GM12878 (cell line): ENCODE data around the gene RHEBL1. TPM values are rescaled to one million over a fixed set of nuclear protein-coding genes. Genes with fewer than 3 reads are reported as not detected.

Source experiments
- ATAC-seq: fragments of 200-7000 bp; cut with Tn5 transposase; 3 replicates; pipeline ENCODE4 v1.9.1; 2020; ENCODE audit warnings: mild to moderate bottlenecking, moderate library complexity
- BruUV-seq: library from RNA; stranded (reverse); fragments of 400-500 nt; replicated peaks from 2 replicates; lab custom pipeline; 2021; lab: Mats Ljungman, UMichigan
- CTCF ChIA-PET: fragments of 300-600 bp; sonication (Branson Sonifier 250); formaldehyde crosslinking; extraction: SDS; loops from one replicate; lab custom pipeline; 2021; ENCODE audit warnings: inconsistent platforms; lab: Yijun Ruan, JAX
- POLR2A ChIA-PET: fragments of 350-600 bp; formaldehyde crosslinking; extraction: SDS; loops from one replicate; lab custom pipeline; 2021; ENCODE audit warnings: inconsistent platforms; lab: Charles Lee
- RAD21 ChIA-PET: fragments of 300-600 bp; sonication (Branson Sonifier 250); formaldehyde crosslinking; loops from one replicate; lab custom pipeline; 2023; ENCODE audit warnings: antibody characterized with exemption; ENCODE audit not compliant: unreplicated experiment; lab: Charles Lee
- SMC1A ChIA-PET: fragments of 300-600 bp; sonication (Branson Sonifier 250); formaldehyde crosslinking; loops from one replicate; lab custom pipeline; 2023; ENCODE audit not compliant: unreplicated experiment, uncharacterized antibody; lab: Charles Lee
- DNase-seq: peaks from one replicate; pipeline ENCODE4 v3.0.0-alpha.2; 2011; ENCODE audit warnings: low read depth, low spot score
- FAIRE-seq: peaks from 3 replicates; lab custom pipeline; 2011; peaks lifted over from hg19 to GRCh38; lab: Jason Lieb, UNC
- H2AFZ ChIP-seq: 2 replicates; pipeline ENCODE4 v1.6.0; 2011; ENCODE audit warnings: low read depth, low read length, control low read depth; ENCODE audit not compliant: control insufficient read depth
- H3K27ac ChIP-seq: 2 replicates; pipeline ENCODE4 v1.5.1; 2011; ENCODE audit warnings: control low read depth; ENCODE audit not compliant: control insufficient read depth, insufficient read depth
- H3K27me3 ChIP-seq, 2 experiments: replicated peaks in 1 of 2; 2 replicates each; pipeline versions ENCODE4 v1.6.0 to v1.6.1; 2011; ENCODE audit warnings: low read length in 1 of 2; ENCODE audit not compliant: control insufficient read depth in 2 of 2, insufficient read depth in 2 of 2
- H3K36me3 ChIP-seq, 2 experiments: 2 replicates each; pipeline ENCODE4 v1.5.1; 2011; ENCODE audit warnings: low read length in 1 of 2; ENCODE audit not compliant: control insufficient read depth in 2 of 2, insufficient read depth in 2 of 2
- H3K4me1 ChIP-seq: 2 replicates; pipeline ENCODE4 v1.6.1; 2011; ENCODE audit warnings: mild to moderate bottlenecking, low read length, moderate library complexity, mixed read lengths; ENCODE audit not compliant: control insufficient read depth, insufficient read depth
- H3K4me2 ChIP-seq: 2 replicates; pipeline ENCODE4 v1.6.0; 2011; ENCODE audit warnings: control low read depth; ENCODE audit not compliant: control insufficient read depth, insufficient read depth
- H3K4me3 ChIP-seq: fragments of 200-600 bp; sonication (generic); 2 replicates; pipeline ENCODE4 v1.5.1; 2016
- H3K79me2 ChIP-seq: 2 replicates; pipeline ENCODE4 v1.6.0; 2011; ENCODE audit warnings: low read length; ENCODE audit not compliant: control insufficient read depth, insufficient read depth
- H3K9ac ChIP-seq: 2 replicates; pipeline ENCODE4 v1.8.0; 2011; ENCODE audit warnings: low read length, control low read depth, mixed read lengths; ENCODE audit not compliant: control insufficient read depth, insufficient read depth
- H3K9me3 ChIP-seq: replicated peaks from 3 replicates; pipeline ENCODE4 v1.5.1; 2011; ENCODE audit warnings: mild to moderate bottlenecking, low read length; ENCODE audit not compliant: control insufficient read depth, insufficient read depth
- H4K20me1 ChIP-seq: 2 replicates; pipeline ENCODE4 v1.6.0; 2011; ENCODE audit not compliant: control insufficient read depth, insufficient read depth
- ATF7 ChIP-seq: fragments of 450-650 bp; IDR thresholded peaks from 2 replicates; pipeline ENCODE4 v1.6.1; 2016; ENCODE audit warnings: low read depth, mild to moderate bottlenecking
- BCL3 ChIP-seq: IDR thresholded peaks from 2 replicates; pipeline ENCODE4 v1.6.1; 2011; ENCODE audit warnings: borderline replicate concordance, low read depth, mild to moderate bottlenecking, moderate library complexity, low read length; ENCODE audit not compliant: insufficient read depth, poor library complexity, severe bottlenecking
- ESRRA ChIP-seq: IDR thresholded peaks from 2 replicates; pipeline ENCODE4 v1.6.1; 2012; ENCODE audit warnings: mild to moderate bottlenecking, low read length, improper control_type of control experiment
- IRF3 ChIP-seq: fragments of 450-650 bp; IDR thresholded peaks from 2 replicates; pipeline ENCODE4 v1.6.1; 2014; ENCODE audit warnings: mild to moderate bottlenecking
- JUNB ChIP-seq: IDR thresholded peaks from 2 replicates; pipeline ENCODE4 v1.6.1; 2016; ENCODE audit warnings: antibody characterized with exemption, mild to moderate bottlenecking
- LARP7 ChIP-seq: fragments of 450-650 bp; IDR thresholded peaks from 2 replicates; pipeline ENCODE4 v1.6.1; 2017; ENCODE audit warnings: mild to moderate bottlenecking
- NFYA ChIP-seq: IDR thresholded peaks from 2 replicates; pipeline ENCODE4 v1.6.1; 2011; ENCODE audit warnings: low read depth, mild to moderate bottlenecking, low read length, improper control_type of control experiment, borderline replicate concordance
- PAX5 ChIP-seq: IDR thresholded peaks from 2 replicates; pipeline ENCODE4 v1.6.1; 2011; ENCODE audit warnings: low read depth, low read length, borderline replicate concordance
- POU2F2 ChIP-seq: IDR thresholded peaks from 3 replicates; pipeline ENCODE4 v1.6.1; 2011; ENCODE audit warnings: low read depth, mild to moderate bottlenecking, low read length, borderline replicate concordance
- SPI1 ChIP-seq: IDR thresholded peaks from 2 replicates; pipeline ENCODE4 v1.6.1; 2011; ENCODE audit warnings: low read depth, mild to moderate bottlenecking, low read length, moderate library complexity, borderline replicate concordance; ENCODE audit not compliant: insufficient read depth
- TARDBP ChIP-seq: IDR thresholded peaks from 2 replicates; pipeline ENCODE4 v1.6.1; 2016; ENCODE audit warnings: borderline replicate concordance
- ZBTB11 ChIP-seq: fragments of 450-650 bp; formaldehyde crosslinking; IDR thresholded peaks from 2 replicates; pipeline ENCODE4 v1.5.0; 2022; ENCODE audit warnings: mild to moderate bottlenecking, missing genetic modification characterization
- WGBS: methylation state at CpG from one replicate; pipeline ENCODE4 v1.1.6; 2016; ENCODE audit warnings: low lambda C conversion rate; ENCODE audit not compliant: insufficient replicate concordance, insufficient coverage; ENCODE audit errors: missing lambda C conversion rate; 5-methylcytosine and 5-hydroxymethylcytosine counted together
- in situ Hi-C: fragments of 300-500 bp; cut with MboI; formaldehyde crosslinking; loops from 9 replicates; pipeline ENCODE4 v1.14.3; 2018; ENCODE audit warnings: mixed read lengths
- intact Hi-C: fragments of 100-400 bp; cut with micrococcal nuclease; formaldehyde crosslinking; loops from one replicate; pipeline ENCODE4 v1.14.2; 2022; ENCODE audit not compliant: unreplicated experiment
- polyA plus RNA-seq, 11 experiments: library from polyadenylated mRNA; depleted of rRNA in 4 of 11; unstranded in 6 of 11; stranded (reverse) in 5 of 11; fragments of >200 nt; fragmentation: Nextera tagmentation in 4 of 11; fragmentation: Illumina TruSeq in 1 of 11; extraction: Ambion mirVana in 4 of 11; extraction: Trizol in 1 of 11; gene quantifications; 1 replicate in 1 of 11; 2 replicates in 10 of 11; pipeline versions ENCODE4 v1.2.1 to v1.2.3, GENCODE V29; 2011 to 2016; ENCODE audit warnings: inconsistent platforms in 2 of 11, missing spikeins in 2 of 11, low read depth in 1 of 11
- total RNA-seq, 4 experiments: library from RNA; depleted of rRNA in 3 of 4; stranded (reverse); fragments of >200 nt in 3 of 4; fragmentation: Illumina TruSeq in 1 of 4; extraction: Trizol in 1 of 4; gene quantifications; 2 replicates each; pipeline versions ENCODE4 v1.2.1 to v1.2.3, GENCODE V29; 2013 to 2021

The RHEBL1 gene
- total and polyA plus RNA-seq, 10 of the 15 experiments (the other 5 are each of a cell fraction or from before 2014, with no cell fraction given) = 5.9 to 18.7 (median 12.0) TPM

GRCh38 chr12:49104822-49105221 is 35.0 kb upstream of the RHEBL1 start (continued):
- TF ChIP-seq BCL3 (no peak), ZBTB11 (CRISPR knock-in tag) (no peak), PAX5 (no peak), NFYA (no peak), ESRRA (no peak)

GRCh38 chr12:49100380-49100779 is 30.6 kb upstream of the RHEBL1 start:
- H3K4me1 ChIP-seq = peaks cover 2% of the 10 kb centered on the region
- H3K9ac ChIP-seq = no peak overlapping the region
- FAIRE-seq (no peak), DNase-seq (no peak), ATAC-seq (no peak)
- no peak overlapping the region for H3K4me2 ChIP-seq
- intact Hi-C loops = no loop called here
- H3K9me3 ChIP-seq = no peaks in the 10 kb centered on the region
- ChIA-PET SMC1A (interaction anchor here (1.0 to 3.8 kb wide), 7 partner anchors 10 to 135 kb away, joined by 3 to 20 read pairs (median 5); partner anchors contain the start of genes LMBR1L and RHEBL1), CTCF (interaction anchor here (0.9 to 12.2 kb wide), 11 partner anchors 8 to 176 kb away, joined by 3 to 244 read pairs (median 11); partner anchors contain the start of genes LMBR1L, RHEBL1 and TUBA1B), POLR2A (interaction anchor here (0.8 to 2.0 kb wide), 3 partner anchors 11 to 101 kb away, joined by 3 to 7 read pairs (median 4); partner anchors contain the start of genes DDN and LMBR1L), RAD21 (interaction anchor here (0.6 to 5.3 kb wide), 6 partner anchors 13 to 135 kb away, joined by 3 to 31 read pairs (median 6); partner anchors contain the start of gene RHEBL1)
- H2AFZ ChIP-seq = no peak overlapping the region
- no TSS peak for BruUV-seq
- in situ Hi-C loops = no loop called here
- WGBS = 79% methylated on average over 6 of the region's 6 CpGs
- no peaks in the 10 kb centered on the region for H4K20me1 ChIP-seq
- TF ChIP-seq SPI1 = no peak
- TF ChIP-seq ATF7 = no peak
- TF ChIP-seq JUNB = no peak
- no peak for TF ChIP-seq POU2F2
- no peak for TF ChIP-seq TARDBP
- TF ChIP-seq LARP7 = no peak
- TF ChIP-seq IRF3 = no peak
- no peak overlapping the region for H3K27ac ChIP-seq
- peaks cover 7 to 14% of the 10 kb centered on the region in 2 experiments for H3K36me3 ChIP-seq
- H3K4me3 ChIP-seq = no peak overlapping the region
- no peaks in the 10 kb centered on the region for H3K79me2 ChIP-seq
- no peaks in the 10 kb centered on the region for H3K27me3 ChIP-seq
